Loucy (cell line): ENCODE measurements around the gene CELSR1.

ENCODE experiments used
- CTCF ChIP-seq: fragments of 200-600 bp; sonication (generic); conservative IDR thresholded peaks from 2 replicates; pipeline ENCODE4 v1.5.1; 2014; ENCODE audit warnings: mild to moderate bottlenecking, antibody characterized with exemption, low read length
- EZH2phosphoT487 ChIP-seq: fragments of 200-600 bp; IDR thresholded peaks from 2 replicates; pipeline ENCODE4 v1.6.1; 2018; ENCODE audit warnings: antibody characterized with exemption, mild to moderate bottlenecking, moderate library complexity, borderline replicate concordance

GRCh38 chr22:46484156-46484860, 53.1 kb downstream of the CELSR1 start:
- no peak for TF ChIP-seq CTCF
- no peak for TF ChIP-seq EZH2phosphoT487
